ENCODE measurements around the gene ATP4A.

The ATP4A gene

GRCh38 chr19:35554076-35554475 is 9.4 kb downstream of the ATP4A start:
- ATAC-seq, result no peak
- TF ChIP-seq ZNF565 (CRISPR knock-in tag; conservative IDR thresholded peaks at IDR 0.05; ENCODE audit: low read depth) (no peak), ESRRG (CRISPR knock-in tag; IDR thresholded peaks at IDR 0.05) (no peak), GLIS3 (CRISPR knock-in tag; IDR thresholded peaks at IDR 0.05) (no peak), ARNTL (CRISPR knock-in tag; IDR thresholded peaks at IDR 0.05; ENCODE audit: borderline replicate concordance, low read depth) (no peak), PATZ1 (CRISPR knock-in tag; IDR thresholded peaks at IDR 0.05; ENCODE audit: borderline replicate concordance) (no peak), PPARA (CRISPR knock-in tag; IDR thresholded peaks at IDR 0.05; ENCODE audit: borderline replicate concordance) (no peak), ZFP30 (CRISPR knock-in tag; IDR thresholded peaks at IDR 0.05) (no peak), TSHZ2 (CRISPR knock-in tag; IDR thresholded peaks at IDR 0.05) (no peak), ZFP3 (CRISPR knock-in tag; IDR thresholded peaks at IDR 0.05) (no peak), POU6F1 (CRISPR knock-in tag; IDR thresholded peaks at IDR 0.05; ENCODE audit: borderline replicate concordance, low read depth) (no peak), ZC3H10 (CRISPR knock-in tag; IDR thresholded peaks at IDR 0.05) (no peak), TOX (CRISPR knock-in tag; IDR thresholded peaks at IDR 0.05; ENCODE audit: borderline replicate concordance) (no peak), OSR1 (CRISPR knock-in tag; IDR thresholded peaks at IDR 0.05) (no peak), CSRNP3 (CRISPR knock-in tag; IDR thresholded peaks at IDR 0.05) (no peak), RARB (CRISPR knock-in tag; IDR thresholded peaks at IDR 0.05) (no peak), CREB5 (CRISPR knock-in tag; IDR thresholded peaks at IDR 0.05; ENCODE audit: low read depth) (no peak), SNAI2 (CRISPR knock-in tag; IDR thresholded peaks at IDR 0.05) (no peak)

- no peak for ATAC-seq
- TF ChIP-seq SNAI2 (CRISPR knock-in tag; IDR thresholded peaks at IDR 0.05) (no peak), ZFP3 (CRISPR knock-in tag; IDR thresholded peaks at IDR 0.05) (no peak), CREB5 (CRISPR knock-in tag; IDR thresholded peaks at IDR 0.05; ENCODE audit: low read depth) (no peak), TSHZ2 (CRISPR knock-in tag; IDR thresholded peaks at IDR 0.05) (no peak), PATZ1 (CRISPR knock-in tag; IDR thresholded peaks at IDR 0.05; ENCODE audit: borderline replicate concordance) (no peak), ZNF70 (CRISPR knock-in tag; IDR thresholded peaks at IDR 0.05) (no peak), TCF4 (CRISPR knock-in tag; IDR thresholded peaks at IDR 0.05; ENCODE audit: borderline replicate concordance) (no peak)
Observed at GRCh38 chr19:35553385-35554000, 10.0 kb downstream of the ATP4A start.

Data from SK-N-SH treated with all-trans-retinoic acid at 6 μM for 48 hours (cell line).